Left lobe of liver (tissue), 2 donors: Measurements from ENCODE around the gene NOC4L. TPM values are rescaled to one million over a fixed set of nuclear protein-coding genes. Genes with fewer than 3 reads are reported as not detected.
A peak's percentile ranks its signal among the peaks of the same experiment; 100 is the strongest.

Experiments used
- ATAC-seq: fragments of 200-7000 bp; cut with Tn5 transposase; one replicate; pipeline ENCODE4 v1.9.1; 2020; ENCODE audit warnings: mild to moderate bottlenecking, moderate library complexity
- DNase-seq: peaks from one replicate; pipeline ENCODE4 v3.0.0-alpha.2; 2020; ENCODE audit warnings: low spot score
- total RNA-seq: library from RNA; stranded (reverse); gene quantifications from one replicate; pipeline ENCODE4 v1.2.1, GENCODE V29; 2021
- donor health status: DM: no; HTN: no; CAD: no; lungs with moderate emphysema.
- donor health status: DM: no; HTN: yes; CAD: no.

Gene NOC4L
- total RNA-seq, 1 donor from 2014 or later: 9.9 TPM

DNA sequence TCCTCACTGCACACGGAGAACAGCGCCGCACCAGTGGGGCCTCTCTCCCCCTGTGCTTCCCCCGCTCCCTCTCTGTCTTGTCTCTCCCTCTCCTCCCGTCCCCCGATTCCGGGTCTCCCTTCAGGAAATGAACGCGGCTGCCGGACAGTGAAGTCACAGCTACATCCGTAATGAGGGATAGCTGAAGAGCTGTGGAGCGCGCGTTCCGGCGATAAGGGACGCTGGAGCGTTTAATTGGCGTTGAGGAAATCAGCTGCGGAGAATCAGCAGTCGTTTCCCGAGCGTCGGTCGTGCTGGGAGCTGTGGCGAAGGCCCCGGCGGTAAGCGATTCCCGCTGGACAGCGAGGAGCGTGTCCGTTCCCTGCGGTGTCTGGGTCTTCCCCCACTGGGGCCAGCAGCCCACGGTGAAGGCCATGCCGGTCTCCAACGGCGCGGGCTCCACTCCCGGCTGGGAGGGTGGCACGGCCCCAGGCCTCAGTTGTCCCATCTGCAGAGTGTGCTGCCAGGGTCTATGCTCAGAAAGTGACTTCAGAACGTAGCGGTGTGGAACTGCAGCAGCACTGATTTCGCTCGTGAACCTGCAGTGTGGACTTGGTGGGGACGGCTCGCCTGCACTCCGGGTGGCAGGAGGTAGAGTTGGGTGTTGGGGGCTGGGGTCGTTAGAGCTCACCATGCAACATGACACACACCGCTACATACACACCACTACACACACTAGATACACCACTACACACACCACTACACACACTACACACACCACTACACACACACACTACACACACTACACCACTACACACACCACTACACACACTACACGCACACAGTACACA is 10.9 kb downstream of the NOC4L start:
- DNase-seq (no peak), ATAC-seq (no peak)

DNA sequence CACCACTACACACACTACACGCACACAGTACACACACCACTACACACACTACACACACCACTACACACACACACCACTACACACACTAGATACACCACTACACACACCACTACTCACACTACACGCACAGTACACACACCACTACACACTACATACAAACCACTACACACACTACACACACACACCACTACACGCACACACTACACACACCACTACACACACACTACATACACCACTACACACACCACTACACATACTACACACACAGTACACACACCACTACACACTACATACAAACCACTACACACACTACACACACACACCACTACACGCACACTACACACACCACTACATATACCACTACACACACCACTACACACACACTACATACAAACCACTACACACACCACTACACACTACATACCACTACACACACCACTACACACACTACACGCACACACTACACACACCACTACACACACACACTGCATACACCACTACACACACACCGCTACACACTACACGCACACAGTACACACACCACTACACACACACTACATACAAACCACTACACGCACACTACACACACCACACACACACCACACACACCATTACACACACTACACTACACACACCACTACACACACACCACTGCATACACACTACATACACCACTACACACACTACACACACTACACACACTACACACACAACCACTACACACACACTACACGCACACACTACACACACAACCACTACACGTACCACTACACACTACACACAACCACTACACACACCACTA is 11.7 kb downstream of the NOC4L start:
- no peak for ATAC-seq
- no peak for DNase-seq

DNA sequence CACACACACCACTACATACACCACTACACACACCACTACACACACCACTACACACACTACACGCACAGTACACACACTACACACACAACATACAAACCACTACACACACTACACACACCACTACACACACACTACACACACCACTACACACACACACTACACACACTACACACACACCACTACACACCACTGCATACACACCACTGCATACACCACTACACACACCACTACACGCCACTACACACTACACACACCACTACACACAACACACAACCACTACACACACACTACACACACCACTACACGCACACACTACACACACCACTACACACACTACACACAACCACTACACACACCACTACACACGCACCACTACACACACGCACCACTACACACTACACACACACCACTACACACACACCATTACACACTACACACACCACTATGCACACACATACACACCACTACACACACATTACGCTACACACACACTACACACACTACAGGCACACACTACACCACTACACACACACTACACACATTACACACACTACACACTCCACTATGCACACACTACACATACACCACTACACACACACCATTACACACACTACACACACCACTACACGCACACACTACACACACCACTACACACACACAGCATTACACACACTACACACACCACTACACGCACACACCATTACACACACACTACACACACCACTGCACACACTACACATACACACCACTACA is 12.5 kb downstream of the NOC4L start:
- DNase-seq (no peak), ATAC-seq (no peak)

DNA sequence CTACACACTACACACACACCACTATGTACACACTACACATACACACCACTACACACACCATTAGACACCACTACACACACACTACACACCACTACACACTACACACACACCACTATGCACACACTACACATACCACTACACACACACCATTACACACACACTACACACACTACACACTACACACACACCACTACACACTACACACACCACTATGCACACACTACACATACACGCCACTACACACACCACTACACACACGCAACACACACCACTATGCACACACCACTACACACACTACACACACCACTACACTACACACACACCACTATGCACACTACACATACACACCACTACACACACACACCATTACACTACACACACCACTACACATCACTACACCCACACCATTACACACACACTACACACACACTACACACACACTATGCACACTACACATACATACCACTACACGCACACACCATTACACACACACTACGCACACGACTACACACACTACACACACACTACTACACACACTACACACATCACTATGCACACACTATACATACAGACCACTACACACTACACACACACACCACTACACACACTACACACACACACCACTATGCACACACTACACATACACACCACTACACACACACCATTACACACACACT is 13.6 kb downstream of the NOC4L start:
- ATAC-seq (no peak), DNase-seq (no peak)

DNA sequence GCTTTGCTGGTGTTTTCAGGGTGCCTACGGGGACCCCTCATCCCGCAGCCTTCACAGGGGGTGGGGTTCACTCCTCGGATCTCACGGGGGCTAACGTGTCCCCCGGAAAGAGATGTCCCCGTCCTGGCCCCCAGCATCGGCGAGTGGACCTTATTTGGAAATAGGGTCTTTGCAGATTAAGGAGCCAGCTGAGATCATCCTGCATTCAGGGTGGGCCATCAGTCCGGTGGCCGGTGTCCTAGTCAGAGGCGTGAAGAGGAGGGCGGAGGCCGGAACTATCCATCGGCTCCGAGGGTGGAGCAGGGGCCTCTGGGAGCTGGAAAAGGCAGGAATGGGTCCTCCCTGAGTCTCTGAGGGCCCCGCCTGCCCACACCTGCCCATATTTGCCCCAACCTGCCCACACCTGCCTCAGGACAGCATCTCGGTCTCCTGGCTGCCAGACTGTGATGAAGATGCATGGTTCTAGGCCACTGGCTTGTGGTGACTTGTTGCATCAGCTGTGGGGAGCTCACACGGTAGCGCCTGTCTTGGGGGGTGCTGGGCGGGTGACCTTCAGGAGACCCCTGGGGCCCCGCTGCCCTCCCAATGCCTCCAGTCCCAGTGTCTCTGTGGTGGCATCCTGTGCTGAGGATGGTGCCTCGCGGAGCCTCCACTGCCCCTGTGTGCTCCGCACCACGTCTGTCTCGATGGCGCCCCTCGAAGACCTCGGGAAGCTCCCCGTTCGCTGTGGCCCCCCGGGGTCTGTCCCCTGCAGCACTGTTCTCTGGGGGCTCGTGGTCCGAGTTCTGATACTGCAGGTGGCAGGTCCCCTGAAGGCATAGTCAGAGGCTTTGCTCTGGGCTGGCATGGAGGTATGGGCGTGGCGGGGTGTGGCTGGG is 14.7 kb downstream of the NOC4L start:
- DNase-seq (no peak), ATAC-seq (no peak)

DNA sequence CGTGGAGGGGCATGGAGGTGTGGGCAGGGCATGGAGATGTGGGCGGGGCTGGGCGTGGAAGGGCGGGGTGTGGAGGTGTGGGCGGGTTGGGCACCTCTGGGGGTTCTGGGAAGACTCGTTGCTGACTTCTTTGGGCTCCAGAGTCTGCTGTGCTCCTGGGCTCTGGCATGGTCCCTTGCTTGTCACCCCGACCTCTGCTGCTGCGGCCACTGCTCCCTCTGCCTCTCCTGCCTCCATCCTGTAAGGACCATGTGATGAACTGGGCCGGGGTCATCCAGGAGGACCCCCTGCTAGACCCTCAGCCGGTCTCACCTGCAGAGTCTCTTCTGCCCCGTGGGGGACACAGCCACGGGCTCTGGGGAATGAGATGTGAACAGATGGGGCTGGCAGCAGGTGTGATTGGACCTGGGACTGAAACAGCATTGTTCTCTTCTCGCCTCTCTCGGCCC is 15.3 kb downstream of the NOC4L start:
- no peak for DNase-seq
- ATAC-seq: no peak

DNA sequence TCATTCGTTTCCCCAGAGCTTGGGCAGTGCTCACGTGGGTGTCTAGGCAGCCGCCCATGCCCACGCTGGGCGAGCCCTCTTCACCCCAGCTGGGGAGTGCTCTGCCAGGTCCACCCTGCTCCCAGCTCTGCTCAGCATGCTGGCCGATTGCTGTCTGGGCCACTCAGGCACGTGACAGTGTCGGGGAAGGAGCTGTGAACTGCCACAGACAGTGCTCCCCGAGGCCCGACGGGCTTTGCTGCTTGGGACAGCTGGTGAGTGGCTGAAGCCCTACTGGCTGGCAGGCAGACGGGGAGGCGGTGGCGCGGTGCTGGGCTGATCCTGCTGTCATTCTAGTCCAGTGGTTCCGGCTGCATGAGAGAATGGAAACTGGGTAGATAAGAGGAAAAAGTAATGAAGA is 15.8 kb downstream of the NOC4L start:
- DNase-seq: no peak
- ATAC-seq: no peak

DNA sequence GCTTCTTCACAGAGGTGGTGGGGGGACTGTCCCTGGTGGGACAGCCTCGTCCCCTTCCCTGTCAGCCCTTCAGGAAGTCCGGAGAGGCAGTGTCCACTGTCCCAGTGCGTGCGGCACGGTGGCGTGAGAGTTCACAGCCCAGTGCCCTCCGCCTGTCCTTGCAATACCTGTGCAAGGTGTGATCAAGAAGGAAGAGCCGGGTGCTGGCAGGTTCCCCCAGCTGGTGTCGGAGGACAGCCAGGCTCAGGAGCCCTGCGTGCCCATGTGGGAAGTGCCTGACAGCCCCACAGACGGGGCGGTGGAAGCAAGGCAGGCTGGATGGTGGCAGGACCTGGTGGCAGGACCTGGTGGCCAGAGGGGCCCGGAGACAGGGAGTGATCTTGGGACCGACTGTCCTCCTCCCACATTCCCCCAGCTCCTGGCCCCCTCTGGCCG is 16.4 kb downstream of the NOC4L start:
- ATAC-seq (no peak), DNase-seq (no peak)

DNA sequence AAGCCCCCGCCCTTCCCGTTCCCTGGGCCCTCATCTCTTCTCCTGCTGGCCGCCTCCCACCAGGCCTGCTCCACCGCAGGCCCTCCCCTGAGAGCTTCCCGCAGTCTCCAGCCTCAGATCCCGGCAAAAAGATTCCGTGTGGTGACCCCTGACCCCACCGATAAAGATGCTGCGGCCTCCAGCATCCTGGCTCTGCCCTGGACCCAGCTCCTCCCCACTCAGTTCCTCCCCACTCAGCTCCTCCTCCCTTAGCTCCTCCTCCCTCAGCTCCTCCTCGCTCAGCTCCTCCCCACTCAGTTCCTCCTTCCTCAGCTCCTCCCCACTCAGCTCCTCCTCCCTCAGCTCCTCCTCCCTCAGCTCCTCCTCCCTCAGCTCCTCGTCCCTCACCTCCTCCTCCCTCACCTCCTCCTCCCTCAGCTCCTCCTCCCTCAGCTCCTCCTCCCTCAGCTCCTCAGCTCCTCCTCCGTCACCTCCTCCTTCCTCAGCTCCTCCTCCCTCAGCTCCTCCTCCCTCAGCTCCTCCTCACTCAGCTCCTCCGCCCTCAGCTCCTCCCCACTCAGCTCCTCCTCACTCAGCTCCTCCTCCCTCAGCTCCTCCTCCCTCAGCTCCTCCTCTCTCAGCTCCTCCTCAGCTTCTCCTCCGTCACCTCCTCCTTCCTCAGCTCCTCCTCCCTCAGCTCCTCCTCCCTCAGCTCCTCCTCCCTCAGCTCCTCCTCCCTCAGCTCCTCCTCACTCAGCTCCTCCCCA is 17.0 kb downstream of the NOC4L start:
- DNase-seq: no peak
- no peak for ATAC-seq

DNA sequence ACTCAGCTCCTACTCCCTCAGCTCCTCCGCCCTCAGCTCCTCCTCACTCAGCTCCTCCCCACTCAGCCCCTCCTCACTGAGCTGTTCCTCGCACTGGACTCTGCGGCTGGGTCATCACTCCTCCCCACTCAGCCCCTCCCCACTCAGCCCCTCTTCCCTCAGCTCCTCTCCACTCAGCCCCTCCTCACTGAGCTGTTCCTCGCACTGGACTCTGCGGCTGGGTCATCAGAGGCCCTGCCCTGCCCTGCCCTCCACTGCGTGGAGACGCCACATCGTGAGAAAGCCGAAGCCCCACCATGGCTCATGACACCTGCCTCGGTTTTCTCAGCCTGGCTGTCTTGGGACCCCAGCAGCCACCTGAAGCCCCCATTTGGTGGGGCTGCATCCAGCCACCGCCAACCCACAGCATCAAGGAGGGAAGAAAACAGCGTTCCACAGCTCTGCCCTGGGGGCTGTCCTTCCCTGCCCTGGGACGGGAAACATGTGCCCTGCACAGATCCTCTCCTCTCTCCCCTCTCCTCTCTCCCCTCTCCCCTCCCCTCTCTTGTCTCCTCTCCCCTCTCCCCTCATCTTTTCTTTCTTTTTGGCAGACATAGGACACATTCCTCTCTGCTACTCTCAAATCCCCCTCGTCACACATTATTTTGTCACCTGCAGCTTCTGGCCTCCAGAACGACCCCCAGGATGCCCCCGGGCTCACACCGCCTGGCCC is 17.7 kb downstream of the NOC4L start:
- DNase-seq: no peak
- no peak for ATAC-seq

DNA sequence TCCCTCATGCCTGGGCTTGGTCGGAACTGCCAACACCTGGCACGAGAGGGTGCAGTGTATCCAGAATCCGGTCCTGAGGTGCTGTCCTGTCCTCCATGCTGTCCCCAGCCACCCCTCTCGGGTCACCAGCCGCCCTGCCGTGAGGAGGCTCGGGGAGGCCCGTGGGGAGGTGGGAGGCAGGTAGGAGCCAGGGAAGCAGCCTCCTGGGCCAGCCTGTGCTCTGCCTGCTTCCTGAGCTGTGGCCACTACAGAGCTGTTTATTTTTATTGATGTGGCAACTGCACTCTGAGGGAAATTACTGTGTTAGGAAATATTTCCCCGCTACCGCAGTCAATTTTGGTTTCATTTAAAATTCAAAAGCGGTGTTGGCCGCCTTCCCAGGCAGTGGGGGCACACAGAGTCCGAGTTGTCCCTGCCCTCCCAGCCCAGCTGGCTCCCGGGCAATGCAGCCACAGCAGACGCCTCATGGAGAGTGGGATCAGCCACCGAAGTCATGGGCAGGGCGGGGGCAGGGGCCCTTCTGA is 18.3 kb downstream of the NOC4L start:
- ATAC-seq: peak; percentile 81

DNA sequence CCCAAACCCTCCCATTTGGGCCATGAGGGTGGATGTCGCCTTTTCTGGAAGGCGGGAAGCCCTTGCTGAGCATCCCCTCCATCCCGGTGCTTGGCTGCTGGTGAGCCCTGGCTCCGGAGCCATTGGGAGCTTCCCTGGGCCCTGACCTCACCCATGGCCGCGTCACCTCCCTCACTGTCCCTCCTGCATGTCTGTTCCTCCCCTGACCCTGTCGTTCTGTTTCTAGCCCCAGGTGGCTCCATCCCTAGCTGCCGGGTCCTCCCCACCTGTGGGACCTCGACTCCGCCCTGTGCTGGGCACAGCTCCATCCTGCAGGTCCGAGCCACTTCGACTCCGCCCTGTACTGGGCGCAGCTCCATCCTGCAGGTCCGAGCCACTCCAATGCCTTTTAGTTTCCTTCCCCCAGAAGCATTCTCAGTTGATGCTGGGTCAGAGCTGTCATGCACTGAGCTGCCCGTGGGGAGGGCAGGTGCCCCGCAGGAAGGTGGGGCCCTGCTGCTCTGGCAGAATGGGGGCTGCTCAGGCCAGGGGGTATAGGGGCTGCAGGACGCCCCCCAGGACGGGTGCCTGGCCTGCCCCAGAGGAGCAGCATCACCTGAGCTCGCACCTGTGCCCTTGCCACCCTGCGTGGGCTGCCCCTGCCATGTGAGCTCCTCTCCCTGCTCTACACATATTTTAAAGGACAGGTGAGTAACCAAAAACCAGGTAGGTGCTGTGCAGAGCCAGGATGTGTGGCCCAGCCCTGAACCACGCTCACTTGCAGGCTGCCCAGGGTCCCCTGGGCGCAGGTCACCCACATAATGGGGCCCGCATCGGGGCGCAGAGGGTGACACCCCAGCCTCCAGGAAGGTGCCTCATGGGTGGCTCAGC is 19.0 kb downstream of the NOC4L start:
- peak; percentile 28 for ATAC-seq
- no peak for DNase-seq

More for the DNA sequence above, 18.3 kb downstream of the NOC4L start:
- DNase-seq: peak; percentile 70

DNA sequence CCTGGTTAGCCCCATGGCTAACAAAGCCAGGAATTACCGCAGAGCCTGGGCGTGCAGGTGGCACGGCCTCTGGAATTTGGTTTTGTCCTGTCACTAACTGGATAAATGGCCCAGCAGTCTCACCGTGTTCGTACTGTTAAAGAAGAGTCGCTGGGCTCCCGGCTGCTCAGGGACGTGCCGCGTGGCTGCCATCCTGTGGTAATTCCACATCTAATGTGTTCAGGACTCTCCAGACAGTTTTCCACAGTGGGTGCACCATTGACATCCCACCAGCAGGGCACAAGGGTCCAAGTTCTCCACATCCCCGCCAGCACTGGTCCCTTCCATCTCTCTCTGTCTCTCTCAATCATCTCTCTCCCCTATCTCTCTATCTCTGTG is 19.6 kb downstream of the NOC4L start:
- ATAC-seq (no peak), DNase-seq (no peak)

DNA sequence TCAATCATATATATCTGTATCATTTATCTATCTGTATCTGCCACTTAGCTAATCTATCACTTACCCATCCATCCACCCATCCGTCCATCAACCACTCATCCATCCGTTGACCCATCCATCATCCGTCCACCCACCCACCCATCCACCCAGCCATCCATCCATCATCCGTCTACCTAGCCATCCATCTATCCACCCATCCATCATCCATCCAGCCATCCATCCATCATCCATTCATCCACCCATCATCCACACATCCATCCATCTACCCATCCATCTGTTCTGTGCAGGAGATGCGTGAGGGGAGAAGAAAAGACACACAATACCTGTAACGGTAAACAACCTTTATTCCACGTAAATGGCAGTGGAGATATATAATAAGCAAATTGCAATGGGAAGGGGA is 20.2 kb downstream of the NOC4L start:
- DNase-seq (no peak), ATAC-seq (no peak)

DNA sequence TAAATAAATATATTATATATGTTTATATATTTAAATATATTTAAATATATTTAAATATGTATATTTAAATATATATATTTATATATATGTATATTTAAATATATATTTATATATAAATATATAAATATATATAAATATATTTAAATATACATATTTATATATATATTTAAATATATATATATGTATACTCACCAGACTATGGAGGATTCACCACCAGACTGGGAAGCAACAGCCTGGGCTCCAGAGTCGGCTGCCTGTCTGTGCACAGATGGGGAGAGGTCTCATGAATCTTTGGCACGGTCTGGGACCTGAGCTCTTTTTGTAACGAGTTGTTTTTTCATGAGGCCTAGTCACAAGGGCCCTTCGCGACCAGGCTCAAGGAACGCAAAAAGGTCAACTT is 21.3 kb downstream of the NOC4L start:
- DNase-seq (no peak), ATAC-seq (no peak)

DNA sequence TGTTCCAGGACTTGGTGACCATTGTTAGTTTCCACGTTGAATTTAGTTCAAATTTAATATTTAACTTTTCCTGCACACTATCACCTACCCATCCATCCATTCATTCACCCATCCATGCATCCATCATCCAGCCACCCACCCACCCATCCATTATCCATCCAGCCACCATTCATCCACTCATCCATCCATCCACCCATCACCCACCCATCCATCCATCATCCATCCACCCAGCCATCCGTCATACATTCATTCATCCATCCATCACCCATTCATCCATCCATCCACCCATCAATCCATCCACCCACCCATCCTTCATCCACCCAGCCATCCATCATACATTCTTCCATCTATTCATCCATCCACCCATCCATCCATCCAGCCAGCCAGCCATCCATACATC is 21.8 kb downstream of the NOC4L start:
- no peak for ATAC-seq

More for the DNA sequence above, 21.8 kb downstream of the NOC4L start:
- no peak for DNase-seq
